ENCODE data around the gene ST6GALNAC2. TPM values are rescaled to one million over a fixed set of nuclear protein-coding genes. Genes with fewer than 3 reads are reported as not detected.
A peak's percentile ranks its signal among the peaks of the same experiment; 100 is the strongest.

Gene ST6GALNAC2
- total RNA-seq, 1 experiment from 2014 or later: 23.0 TPM

DNA sequence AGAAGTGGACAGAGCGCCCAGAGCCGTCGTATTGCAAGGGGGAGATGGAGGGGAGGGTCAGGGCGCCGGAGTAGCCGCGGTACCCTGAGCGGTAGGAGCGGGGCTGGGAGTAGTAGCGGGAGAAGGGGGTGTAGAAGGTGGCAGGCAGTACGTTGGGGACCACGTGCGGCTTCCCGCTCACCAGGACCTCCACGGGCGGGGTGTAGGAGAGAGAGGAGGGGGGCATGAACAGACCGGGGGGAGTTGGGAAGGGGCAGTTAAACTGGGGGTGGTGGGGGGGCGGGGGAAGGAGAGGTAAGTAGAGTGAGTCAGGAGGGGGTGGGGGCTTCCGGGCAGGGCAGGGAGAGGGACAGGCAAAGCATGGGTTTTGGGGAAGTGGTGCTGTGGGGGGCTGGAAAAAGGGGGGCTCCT is 16.8 kb downstream of the ST6GALNAC2 start:
- Histone ChIP-seq H3K4me3 (ENCODE audit: low read depth in 2 of 2, low read length in 2 of 2) (no peak overlapping the region), H3K4me1 (ENCODE audit: control insufficient read depth, insufficient read depth, low read length) (peaks cover 56% of the 10 kb centered on the region), H3K9me3 (ENCODE audit: control insufficient read depth, insufficient read depth, low read depth, low read length) (no peaks in the 10 kb centered on the region), H3K36me3 (ENCODE audit: control insufficient read depth, insufficient read depth, low read length) (no peaks in the 10 kb centered on the region; the same call in 1 of the 2 replicates), H3K27me3 (ENCODE audit: control insufficient read depth, insufficient read depth, low read length) (no peaks in the 10 kb centered on the region), H3K27ac (ENCODE audit: low read length) (peak overlapping the region; percentile 85)
- ChIA-PET CTCF (interaction anchor here (1.4 kb wide), 1 partner anchor 55 kb away, joined by 5 read pairs; no protein-coding TSS in a partner anchor), POLR2A (no interaction called here)
- ATAC-seq: no peak
- DNase-seq (ENCODE audit: low read depth, low spot score): no peak
- no peak for TF ChIP-seq CTCF (IDR thresholded peaks at IDR 0.05)
- no peak for TF ChIP-seq POLR2AphosphoS5 (IDR thresholded peaks at IDR 0.05; ENCODE audit: low read depth, low read length)
- TF ChIP-seq TCF7L2 (IDR thresholded peaks at IDR 0.05; ENCODE audit: low read depth, low read length): no peak
- TF ChIP-seq REST (IDR thresholded peaks at IDR 0.05; ENCODE audit: insufficient read depth in 1 of 2, low read depth in 2 of 2, low read length in 1 of 2): no peak
- TF ChIP-seq SIN3A (IDR thresholded peaks at IDR 0.05; ENCODE audit: borderline replicate concordance, insufficient read depth, low read depth, low read length): no peak
- BruUV-seq (replicated peaks): no TSS peak
- in situ Hi-C loops (cut with HindIII; ENCODE audit: low pct_unique_long_range_greater_than_20kb, low sequenced_read_pairs) (no loop called here), intact Hi-C loops (cut with micrococcal nuclease; ENCODE audit: unreplicated experiment) (loop anchor here (10.0 kb wide), 1 partner anchor 56 kb away; no protein-coding TSS in a partner anchor)

DNA sequence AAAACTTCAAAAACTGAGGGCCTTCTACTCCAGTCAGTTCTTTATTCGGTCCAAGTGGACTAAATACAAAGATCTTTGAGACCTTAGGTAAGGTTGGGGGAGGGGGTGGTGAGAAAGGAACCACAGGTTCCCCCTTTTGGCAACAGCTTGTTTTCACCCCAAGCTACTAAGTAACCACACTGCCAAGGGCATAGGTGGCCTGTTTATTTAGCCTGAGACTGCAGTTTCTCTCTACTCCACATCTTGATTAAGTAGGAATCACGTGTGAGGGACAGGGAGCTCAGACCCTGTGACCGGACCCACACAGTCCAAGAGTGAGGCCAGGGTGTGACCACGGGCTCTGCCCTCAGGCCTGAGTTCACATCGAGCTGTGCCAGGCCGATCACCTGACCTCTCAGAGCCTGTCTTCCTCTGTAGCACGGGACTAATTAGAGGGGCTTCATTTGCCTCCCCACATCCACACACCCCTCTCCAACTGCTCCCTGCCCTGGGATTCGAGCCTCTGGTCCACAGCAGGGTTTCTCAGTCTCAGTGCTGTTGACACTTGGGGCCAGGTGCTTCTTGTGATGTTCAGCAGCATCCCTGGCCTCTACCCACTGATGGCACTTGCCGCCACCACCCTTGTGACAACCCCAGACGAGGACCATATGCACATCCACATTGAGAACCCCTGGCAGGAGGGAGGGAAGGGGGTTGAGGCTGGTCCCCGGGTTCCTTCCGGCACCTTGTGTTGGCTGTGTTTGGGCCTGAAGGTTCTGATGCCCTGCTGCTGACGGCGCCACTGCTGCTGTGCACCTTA is 17.8 kb downstream of the ST6GALNAC2 start:
- intact Hi-C loops (cut with micrococcal nuclease; ENCODE audit: unreplicated experiment) (loop anchor here (10.0 kb wide), 1 partner anchor 57 kb away; no protein-coding TSS in a partner anchor), in situ Hi-C loops (cut with HindIII; ENCODE audit: low pct_unique_long_range_greater_than_20kb, low sequenced_read_pairs) (no loop called here)
- no TSS peak for BruUV-seq (replicated peaks)
- no peaks in the 10 kb centered on the region for H3K9me3 ChIP-seq (ENCODE audit: control insufficient read depth, insufficient read depth, low read depth, low read length)
- H3K27me3 ChIP-seq (ENCODE audit: control insufficient read depth, insufficient read depth, low read length): no peaks in the 10 kb centered on the region
- DNase-seq (ENCODE audit: low read depth, low spot score) (no peak), ATAC-seq (peak; percentile 32)
- ChIA-PET POLR2A (interaction anchor here (0.6 to 1.1 kb wide), 3 partner anchors 15 to 142 kb away, joined by 3 to 4 read pairs (median 3); no protein-coding TSS in a partner anchor), CTCF (interaction anchor here (0.5 to 1.4 kb wide), 4 partner anchors 19 to 447 kb away, joined by 3 to 5 read pairs (median 4); no protein-coding TSS in a partner anchor)
- TF ChIP-seq REST (IDR thresholded peaks at IDR 0.05; ENCODE audit: insufficient read depth in 1 of 2, low read depth in 2 of 2, low read length in 1 of 2): no peak
- TF ChIP-seq TCF7L2 (IDR thresholded peaks at IDR 0.05; ENCODE audit: low read depth, low read length): no peak
- 0 out of 2 replicates have a peak, but pooled peaks have one; percentile 44 for TF ChIP-seq SIN3A (IDR thresholded peaks at IDR 0.05; ENCODE audit: borderline replicate concordance, insufficient read depth, low read depth, low read length)
- peak; percentile 57 for TF ChIP-seq POLR2AphosphoS5 (IDR thresholded peaks at IDR 0.05; ENCODE audit: low read depth, low read length)
- TF ChIP-seq CTCF (IDR thresholded peaks at IDR 0.05): no peak
- H3K4me1 ChIP-seq (ENCODE audit: control insufficient read depth, insufficient read depth, low read length): peaks cover 58% of the 10 kb centered on the region
- no peak overlapping the region for H3K4me3 ChIP-seq (ENCODE audit: low read depth in 2 of 2, low read length in 2 of 2)
- peak overlapping the region; percentile 85 for H3K27ac ChIP-seq (ENCODE audit: low read length)
- H3K36me3 ChIP-seq (ENCODE audit: control insufficient read depth, insufficient read depth, low read length): no peaks in the 10 kb centered on the region; the same call in 1 of the 2 replicates

All from Panc1 (cell line).